Measurements from ENCODE around the gene EXOSC2.

Gene EXOSC2

GRCh38 chr9:130732793-130733221 lies 39.2 kb downstream of the EXOSC2 start:
- H3K27me3 ChIP-seq (ENCODE audit: control insufficient read depth in 1 of 2, insufficient read depth in 2 of 2, low read length in 2 of 2): no peaks in the 10 kb centered on the region
- no peak overlapping the region for H3K4me3 ChIP-seq (ENCODE audit: low read depth in 1 of 2, low read length in 2 of 2)
- H3K36me3 ChIP-seq (ENCODE audit: control insufficient read depth in 1 of 2, insufficient read depth in 2 of 2, low read length in 2 of 2): no peaks in the 10 kb centered on the region
- H3K4me1 ChIP-seq (ENCODE audit: control insufficient read depth in 1 of 2, insufficient read depth in 2 of 2, low read length in 2 of 2): peaks cover 13 to 15% of the 10 kb centered on the region in 2 donors
- no peak overlapping the region for H3K9ac ChIP-seq (ENCODE audit: low read depth in 1 of 2, low read length in 2 of 2)
- H3K9me3 ChIP-seq (ENCODE audit: control insufficient read depth in 1 of 2, low read length in 2 of 2): no peaks in the 10 kb centered on the region
- H3K27ac ChIP-seq (ENCODE audit: low read depth, low read length): no peak overlapping the region

GRCh38 chr9:130735566-130735965 lies 42.0 kb downstream of the EXOSC2 start:
- Histone ChIP-seq H3K27ac (ENCODE audit: low read depth, low read length) (no peak overlapping the region), H3K4me3 (ENCODE audit: low read depth in 1 of 2, low read length in 2 of 2) (no peak overlapping the region)

DNA sequence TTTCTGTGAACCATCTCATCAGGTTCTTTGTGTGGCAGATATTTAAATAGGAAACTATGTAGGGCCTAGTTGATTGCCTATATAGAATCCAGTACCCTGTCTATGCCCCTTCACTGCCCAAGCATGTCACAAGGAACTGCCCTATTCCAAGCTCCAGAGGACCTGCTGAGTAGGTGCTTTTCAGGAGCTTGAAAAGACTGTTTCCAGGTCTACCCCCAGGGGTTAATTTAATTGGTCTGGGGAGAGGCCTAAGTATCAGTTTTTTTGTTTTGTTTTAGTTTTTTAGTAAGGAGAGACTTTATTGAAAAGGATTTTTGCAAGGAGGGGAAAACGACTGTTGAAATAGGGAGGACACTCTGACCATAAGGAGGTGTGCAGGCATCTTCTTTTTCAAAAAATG lies 43.3 kb downstream of the EXOSC2 start:
- H3K9me3 ChIP-seq (ENCODE audit: control insufficient read depth in 1 of 2, low read length in 2 of 2): no peaks in the 10 kb centered on the region
- no peak overlapping the region for H3K27ac ChIP-seq (ENCODE audit: low read depth, low read length)
- H3K27me3 ChIP-seq (ENCODE audit: control insufficient read depth in 1 of 2, insufficient read depth in 2 of 2, low read length in 2 of 2): no peaks in the 10 kb centered on the region
- H3K4me3 ChIP-seq (ENCODE audit: low read depth in 1 of 2, low read length in 2 of 2): no peak overlapping the region
- no peak overlapping the region for H3K9ac ChIP-seq (ENCODE audit: low read depth in 1 of 2, low read length in 2 of 2)
- peaks cover 13 to 14% of the 10 kb centered on the region in 2 donors for H3K4me1 ChIP-seq (ENCODE audit: control insufficient read depth in 1 of 2, insufficient read depth in 2 of 2, low read length in 2 of 2)
- H3K36me3 ChIP-seq (ENCODE audit: control insufficient read depth in 1 of 2, insufficient read depth in 2 of 2, low read length in 2 of 2): no peaks in the 10 kb centered on the region

More at GRCh38 chr9:130735566-130735965, 42.0 kb downstream of the EXOSC2 start:
- no peaks in the 10 kb centered on the region for H3K36me3 ChIP-seq (ENCODE audit: control insufficient read depth in 1 of 2, insufficient read depth in 2 of 2, low read length in 2 of 2)
- no peak overlapping the region for H3K9ac ChIP-seq (ENCODE audit: low read depth in 1 of 2, low read length in 2 of 2)
- H3K9me3 ChIP-seq (ENCODE audit: control insufficient read depth in 1 of 2, low read length in 2 of 2): no peaks in the 10 kb centered on the region
- no peaks in the 10 kb centered on the region for H3K27me3 ChIP-seq (ENCODE audit: control insufficient read depth in 1 of 2, insufficient read depth in 2 of 2, low read length in 2 of 2)
- peaks cover 13 to 19% of the 10 kb centered on the region in 2 donors for H3K4me1 ChIP-seq (ENCODE audit: control insufficient read depth in 1 of 2, insufficient read depth in 2 of 2, low read length in 2 of 2)

- no peaks in the 10 kb centered on the region for H3K27me3 ChIP-seq (ENCODE audit: control insufficient read depth in 1 of 2, insufficient read depth in 2 of 2, low read length in 2 of 2)
- peaks cover under 1 to 4% of the 10 kb centered on the region in 2 donors for H3K4me1 ChIP-seq (ENCODE audit: control insufficient read depth in 1 of 2, insufficient read depth in 2 of 2, low read length in 2 of 2)
- H3K9ac ChIP-seq (ENCODE audit: low read depth in 1 of 2, low read length in 2 of 2): no peak overlapping the region
- H3K9me3 ChIP-seq (ENCODE audit: control insufficient read depth in 1 of 2, low read length in 2 of 2): no peaks in the 10 kb centered on the region
- no peak overlapping the region for H3K27ac ChIP-seq (ENCODE audit: low read depth, low read length)
- no peaks in the 10 kb centered on the region for H3K36me3 ChIP-seq (ENCODE audit: control insufficient read depth in 1 of 2, insufficient read depth in 2 of 2, low read length in 2 of 2)
- H3K4me3 ChIP-seq (ENCODE audit: low read depth in 1 of 2, low read length in 2 of 2): no peak overlapping the region
Observed at GRCh38 chr9:130738281-130738680, 44.7 kb downstream of the EXOSC2 start.

- H3K36me3 ChIP-seq (ENCODE audit: control insufficient read depth in 1 of 2, insufficient read depth in 2 of 2, low read length in 2 of 2): no peaks in the 10 kb centered on the region
- no peak overlapping the region for H3K4me3 ChIP-seq (ENCODE audit: low read depth in 1 of 2, low read length in 2 of 2)
- H3K27me3 ChIP-seq (ENCODE audit: control insufficient read depth in 1 of 2, insufficient read depth in 2 of 2, low read length in 2 of 2): no peaks in the 10 kb centered on the region
- H3K27ac ChIP-seq (ENCODE audit: low read depth, low read length): no peak overlapping the region
- no peak overlapping the region for H3K9ac ChIP-seq (ENCODE audit: low read depth in 1 of 2, low read length in 2 of 2)
- no peaks in the 10 kb centered on the region for H3K9me3 ChIP-seq (ENCODE audit: control insufficient read depth in 1 of 2, low read length in 2 of 2)
- peaks cover 0 to 4% of the 10 kb centered on the region in 2 donors for H3K4me1 ChIP-seq (ENCODE audit: control insufficient read depth in 1 of 2, insufficient read depth in 2 of 2, low read length in 2 of 2)
Observed at GRCh38 chr9:130739081-130739480, 45.5 kb downstream of the EXOSC2 start.

GRCh38 chr9:130740218-130741023 lies 46.8 kb downstream of the EXOSC2 start:
- Histone ChIP-seq H3K4me1 (ENCODE audit: control insufficient read depth in 1 of 2, insufficient read depth in 2 of 2, low read length in 2 of 2) (peaks cover 0 to 4% of the 10 kb centered on the region in 2 donors), H3K27ac (ENCODE audit: low read depth, low read length) (no peak overlapping the region)

GRCh38 chr9:130741024-130741305 lies 47.4 kb downstream of the EXOSC2 start:
- no peaks in the 10 kb centered on the region for H3K27me3 ChIP-seq (ENCODE audit: control insufficient read depth in 1 of 2, insufficient read depth in 2 of 2, low read length in 2 of 2)
- peaks cover 0 to 4% of the 10 kb centered on the region in 2 donors for H3K4me1 ChIP-seq (ENCODE audit: control insufficient read depth in 1 of 2, insufficient read depth in 2 of 2, low read length in 2 of 2)
- H3K9ac ChIP-seq (ENCODE audit: low read depth in 1 of 2, low read length in 2 of 2): no peak overlapping the region
- H3K27ac ChIP-seq (ENCODE audit: low read depth, low read length): no peak overlapping the region
- H3K4me3 ChIP-seq (ENCODE audit: low read depth in 1 of 2, low read length in 2 of 2): no peak overlapping the region
- no peaks in the 10 kb centered on the region for H3K36me3 ChIP-seq (ENCODE audit: control insufficient read depth in 1 of 2, insufficient read depth in 2 of 2, low read length in 2 of 2)
- no peaks in the 10 kb centered on the region for H3K9me3 ChIP-seq (ENCODE audit: control insufficient read depth in 1 of 2, low read length in 2 of 2)

More at GRCh38 chr9:130740218-130741023, 46.8 kb downstream of the EXOSC2 start:
- H3K9ac ChIP-seq (ENCODE audit: low read depth in 1 of 2, low read length in 2 of 2): no peak overlapping the region
- H3K9me3 ChIP-seq (ENCODE audit: control insufficient read depth in 1 of 2, low read length in 2 of 2): no peaks in the 10 kb centered on the region
- H3K4me3 ChIP-seq (ENCODE audit: low read depth in 1 of 2, low read length in 2 of 2): no peak overlapping the region
- H3K36me3 ChIP-seq (ENCODE audit: control insufficient read depth in 1 of 2, insufficient read depth in 2 of 2, low read length in 2 of 2): no peaks in the 10 kb centered on the region
- H3K27me3 ChIP-seq (ENCODE audit: control insufficient read depth in 1 of 2, insufficient read depth in 2 of 2, low read length in 2 of 2): no peaks in the 10 kb centered on the region

- peaks cover 0 to 4% of the 10 kb centered on the region in 2 donors for H3K4me1 ChIP-seq (ENCODE audit: control insufficient read depth in 1 of 2, insufficient read depth in 2 of 2, low read length in 2 of 2)
- no peaks in the 10 kb centered on the region for H3K9me3 ChIP-seq (ENCODE audit: control insufficient read depth in 1 of 2, low read length in 2 of 2)
- H3K27me3 ChIP-seq (ENCODE audit: control insufficient read depth in 1 of 2, insufficient read depth in 2 of 2, low read length in 2 of 2): no peaks in the 10 kb centered on the region
- H3K27ac ChIP-seq (ENCODE audit: low read depth, low read length): no peak overlapping the region
- H3K4me3 ChIP-seq (ENCODE audit: low read depth in 1 of 2, low read length in 2 of 2): no peak overlapping the region
- H3K36me3 ChIP-seq (ENCODE audit: control insufficient read depth in 1 of 2, insufficient read depth in 2 of 2, low read length in 2 of 2): no peaks in the 10 kb centered on the region
- H3K9ac ChIP-seq (ENCODE audit: low read depth in 1 of 2, low read length in 2 of 2): no peak overlapping the region
Observed at GRCh38 chr9:130741831-130742449, 48.4 kb downstream of the EXOSC2 start.

GRCh38 chr9:130743656-130744055 lies 50.1 kb downstream of the EXOSC2 start:
- no peaks in the 10 kb centered on the region for H3K27me3 ChIP-seq (ENCODE audit: control insufficient read depth in 1 of 2, insufficient read depth in 2 of 2, low read length in 2 of 2)
- H3K9me3 ChIP-seq (ENCODE audit: control insufficient read depth in 1 of 2, low read length in 2 of 2): no peaks in the 10 kb centered on the region
- H3K36me3 ChIP-seq (ENCODE audit: control insufficient read depth in 1 of 2, insufficient read depth in 2 of 2, low read length in 2 of 2): no peaks in the 10 kb centered on the region
- no peak overlapping the region for H3K4me3 ChIP-seq (ENCODE audit: low read depth in 1 of 2, low read length in 2 of 2)
- peaks cover 0 to 4% of the 10 kb centered on the region in 2 donors for H3K4me1 ChIP-seq (ENCODE audit: control insufficient read depth in 1 of 2, insufficient read depth in 2 of 2, low read length in 2 of 2)
- H3K9ac ChIP-seq (ENCODE audit: low read depth in 1 of 2, low read length in 2 of 2): no peak overlapping the region
- H3K27ac ChIP-seq (ENCODE audit: low read depth, low read length): no peak overlapping the region

GRCh38 chr9:130745210-130745800 lies 51.7 kb downstream of the EXOSC2 start:
- no peak overlapping the region for H3K27ac ChIP-seq (ENCODE audit: low read depth, low read length)
- H3K36me3 ChIP-seq (ENCODE audit: control insufficient read depth in 1 of 2, insufficient read depth in 2 of 2, low read length in 2 of 2): no peaks in the 10 kb centered on the region
- peaks cover 0 to under 1% of the 10 kb centered on the region in 2 donors for H3K4me1 ChIP-seq (ENCODE audit: control insufficient read depth in 1 of 2, insufficient read depth in 2 of 2, low read length in 2 of 2)

More at GRCh38 chr9:130745210-130745800, 51.7 kb downstream of the EXOSC2 start:
- Histone ChIP-seq H3K27me3 (ENCODE audit: control insufficient read depth in 1 of 2, insufficient read depth in 2 of 2, low read length in 2 of 2) (no peaks in the 10 kb centered on the region), H3K9ac (ENCODE audit: low read depth in 1 of 2, low read length in 2 of 2) (no peak overlapping the region), H3K9me3 (ENCODE audit: control insufficient read depth in 1 of 2, low read length in 2 of 2) (no peaks in the 10 kb centered on the region), H3K4me3 (ENCODE audit: low read depth in 1 of 2, low read length in 2 of 2) (no peak overlapping the region)
